Naive thymus-derived CD8-positive, alpha-beta T cell (primary cell): ENCODE results near the gene SLC16A9. TPM values are rescaled to one million over a fixed set of nuclear protein-coding genes. Genes with fewer than 3 reads are reported as not detected.
A peak's percentile ranks its signal among the peaks of the same experiment; 100 is the strongest.

ENCODE experiments used
- ATAC-seq, 2 donors: fragments of 150-1000 bp; cut with Tn5 transposase in 1 of 2; sonication (Bioruptor Pico), chemical (Tn5 transposase) in 1 of 2; 1 replicate in 1 of 2; 2 replicates in 1 of 2; pipeline ENCODE4 v1.10.0; 2021; ENCODE audit warnings: mild to moderate bottlenecking in 2 of 2, moderate library complexity in 2 of 2
- POLR2A ChIA-PET: fragments of 350-600 bp; sonication (Branson Sonifier 250); formaldehyde crosslinking; loops from one replicate; lab custom pipeline; 2021; ENCODE audit warnings: antibody characterized with exemption; lab: Charles Lee
- DNase-seq, 10 donors: peaks; one replicate each; pipeline versions ENCODE4 v3.0.0 to v3.0.0-alpha.2; 2020 to 2022
- H3K27ac Mint-ChIP-seq, 10 donors: one replicate each; pipeline ENCODE4 v1.8.0; 2020 to 2022; ENCODE audit warnings: mild to moderate bottlenecking in 10 of 10, mixed read lengths in 10 of 10, moderate library complexity in 4 of 10, inconsistent platforms in 1 of 10
- H3K27me3 Mint-ChIP-seq, 5 donors: one replicate each; pipeline ENCODE4 v1.8.0; 2021 to 2022; ENCODE audit warnings: mixed read lengths in 5 of 5
- H3K36me3 Mint-ChIP-seq, 3 donors: one replicate each; pipeline ENCODE4 v1.8.0; 2020 to 2022; ENCODE audit warnings: mixed read lengths in 3 of 3, mild to moderate bottlenecking in 2 of 3, inconsistent platforms in 1 of 3
- H3K4me1 Mint-ChIP-seq, 4 donors: one replicate each; pipeline ENCODE4 v1.8.0; 2021 to 2022; ENCODE audit warnings: mixed read lengths in 4 of 4
- H3K4me3 Mint-ChIP-seq, 10 donors: one replicate each; pipeline ENCODE4 v1.8.0; 2020 to 2022; ENCODE audit warnings: mild to moderate bottlenecking in 10 of 10, mixed read lengths in 10 of 10, moderate library complexity in 6 of 10, inconsistent platforms in 1 of 10
- H3K9me3 Mint-ChIP-seq, 9 donors: one replicate each; pipeline ENCODE4 v1.8.0; 2020 to 2022; ENCODE audit warnings: mixed read lengths in 9 of 9, mild to moderate bottlenecking in 3 of 9, inconsistent platforms in 1 of 9, moderate library complexity in 1 of 9
- polyA plus RNA-seq, 3 donors: library from polyadenylated mRNA; unstranded; fragments of 300-500 nt; fragmentation: Illumina TruSeq; gene quantifications; one replicate each; pipeline ENCODE4 v1.2.3, GENCODE V29; 2021
- total RNA-seq, 8 experiments: library from RNA in 2 of 8; stranded (reverse) in 2 of 8; gene quantifications; one replicate each; pipeline ENCODE4 v1.2.3 and lab custom pipeline; 2021 to 2026

The SLC16A9 gene
- total and polyA plus RNA-seq, 5 experiments from 2014 or later, result not detected

DNA sequence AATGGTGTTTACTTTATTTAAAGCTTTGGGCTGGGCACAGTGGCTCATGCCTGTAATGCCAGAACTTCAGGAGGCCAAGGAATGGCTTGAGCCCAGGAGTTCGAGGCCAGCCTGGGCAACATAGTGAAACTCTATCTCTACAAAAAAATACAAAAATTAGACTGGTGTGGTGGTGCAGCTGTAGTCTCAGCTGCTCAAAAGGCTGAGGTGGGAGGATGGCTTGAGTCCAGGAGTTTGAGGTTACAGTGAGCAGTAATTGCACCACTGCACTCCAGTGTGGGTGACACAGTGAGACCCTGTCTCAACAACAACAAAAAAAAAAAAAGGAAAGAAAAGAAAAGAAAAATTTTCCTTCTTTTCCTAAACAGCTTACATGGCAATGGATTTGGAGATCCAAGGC lies 22.0 kb downstream of the SLC16A9 start:
- Mint-ChIP-seq H3K9me3 (no peaks in the 10 kb centered on the region), H3K4me1 (peaks cover 0 to 5% (median 0%) of the 10 kb centered on the region in 4 donors), H3K27ac (no peak overlapping the region), H3K36me3 (no peaks in the 10 kb centered on the region), H3K4me3 (no peak overlapping the region), H3K27me3 (peaks cover 5 to 17% (median 7%) of the 10 kb centered on the region in 5 donors)
- no peak for ATAC-seq
- DNase-seq, result no peak
- POLR2A ChIA-PET, result no interaction called here

DNA sequence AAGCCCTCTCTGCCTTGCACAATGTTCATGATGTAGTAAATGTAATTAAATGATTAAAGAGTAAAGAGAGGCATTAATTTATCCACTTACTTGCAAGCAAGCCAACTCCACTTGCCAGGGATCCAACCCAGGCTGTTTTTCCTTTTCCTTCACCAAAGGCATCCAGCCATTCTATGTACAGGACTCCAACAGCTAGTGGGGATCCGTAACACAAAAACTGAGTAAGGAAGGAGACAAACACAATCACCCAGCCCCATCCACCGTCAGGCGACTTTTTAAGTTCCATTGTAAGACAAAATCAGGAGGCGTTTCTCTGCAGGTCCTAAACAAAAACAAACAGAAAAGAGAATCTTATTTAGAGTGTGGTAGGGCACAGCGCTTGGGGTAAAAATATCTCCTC lies 25.6 kb downstream of the SLC16A9 start:
- DNase-seq, result no peak
- ATAC-seq, result no peak
- Mint-ChIP-seq H3K27ac (no peak overlapping the region), H3K27me3 (peaks cover 2 to 14% (median 5%) of the 10 kb centered on the region in 5 donors), H3K4me1 (peaks cover 0 to 4% (median 0%) of the 10 kb centered on the region in 4 donors), H3K4me3 (no peak overlapping the region), H3K9me3 (no peaks in the 10 kb centered on the region), H3K36me3 (no peaks in the 10 kb centered on the region)
- POLR2A ChIA-PET, result no interaction called here

DNA sequence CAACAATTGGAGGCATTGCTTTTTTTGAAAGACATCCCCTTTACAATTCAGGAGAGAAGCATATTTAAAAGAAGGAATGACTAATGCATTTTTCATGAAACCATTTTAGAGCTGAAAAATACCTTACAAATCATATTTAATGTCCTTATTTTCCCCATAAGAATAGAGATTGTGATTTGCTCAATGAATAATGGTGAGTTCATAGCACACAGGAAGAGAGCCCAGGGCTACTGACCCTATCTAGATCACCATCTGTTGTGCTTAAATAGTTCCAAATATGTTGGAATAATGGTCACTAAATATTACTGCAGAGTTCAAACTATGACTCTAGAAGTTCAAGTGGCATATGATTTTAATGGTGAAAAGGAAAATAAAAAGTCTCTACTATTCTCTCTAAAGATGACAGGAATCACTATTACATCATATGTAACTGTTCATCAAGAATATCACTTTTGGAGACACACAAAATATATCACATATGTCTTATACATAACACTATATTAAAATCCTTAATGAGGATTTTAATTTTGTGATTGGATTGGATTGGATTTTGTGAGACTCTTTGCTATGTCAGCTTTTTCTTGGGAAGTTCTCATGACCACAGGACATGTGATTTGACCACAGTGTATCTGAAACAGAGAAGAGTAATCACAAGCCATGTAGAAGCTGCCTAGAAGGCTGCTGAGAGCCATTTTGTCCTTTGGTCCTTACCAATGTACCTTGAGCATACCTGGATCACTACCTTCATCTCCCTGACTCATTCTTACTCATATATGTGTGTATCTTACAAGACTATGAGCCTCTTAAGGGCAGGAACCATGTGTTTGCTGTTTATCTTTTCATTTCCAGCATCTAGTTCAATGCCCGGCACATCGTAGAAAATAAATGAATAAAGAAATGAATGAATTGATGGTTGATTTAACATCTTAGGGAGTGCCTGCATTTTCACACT lies 26.4 kb downstream of the SLC16A9 start:
- Mint-ChIP-seq H3K9me3 (no peaks in the 10 kb centered on the region), H3K27me3 (peaks cover 2 to 7% (median 4%) of the 10 kb centered on the region in 5 donors), H3K36me3 (no peaks in the 10 kb centered on the region), H3K27ac (no peak overlapping the region), H3K4me1 (peaks cover 0 to 4% (median 0%) of the 10 kb centered on the region in 4 donors), H3K4me3 (no peak overlapping the region)
- POLR2A ChIA-PET, result no interaction called here
- ATAC-seq, result no peak
- DNase-seq, result no peak

DNA sequence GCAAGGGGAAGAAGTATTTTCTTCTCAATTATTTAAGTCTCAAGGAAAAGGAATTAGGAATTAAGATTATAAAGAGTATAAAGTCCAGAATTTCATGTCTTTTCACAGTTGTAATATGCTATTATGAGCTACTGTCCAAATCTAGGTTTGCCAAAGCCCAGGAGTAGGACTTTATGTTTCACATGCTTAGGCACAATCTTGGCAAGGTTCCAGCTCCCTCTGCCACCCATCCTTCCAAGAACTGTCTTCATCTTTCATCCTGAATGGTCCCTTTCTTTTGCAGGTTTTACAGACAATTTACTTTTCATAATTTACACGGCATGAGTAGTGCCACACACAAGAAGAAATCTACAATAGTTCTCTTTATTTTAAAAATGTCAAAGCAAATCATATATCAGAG lies 29.5 kb downstream of the SLC16A9 start:
- no peak for ATAC-seq
- H3K27ac Mint-ChIP-seq, result no peak overlapping the region
- no peaks in the 10 kb centered on the region for H3K36me3 Mint-ChIP-seq
- no peaks in the 10 kb centered on the region for H3K9me3 Mint-ChIP-seq
- H3K4me1 Mint-ChIP-seq, result peaks cover 0 to 6% (median 0%) of the 10 kb centered on the region in 4 donors
- H3K27me3 Mint-ChIP-seq, result peaks cover 0 to 6% (median 0%) of the 10 kb centered on the region in 5 donors
- no peak overlapping the region for H3K4me3 Mint-ChIP-seq
- POLR2A ChIA-PET, result no interaction called here
- DNase-seq, result no peak

GRCh38 chr10:59678884-59679301 lies 30.8 kb downstream of the SLC16A9 start:
- ATAC-seq (no peak), DNase-seq (no peak)
- Mint-ChIP-seq H3K4me1 (peaks cover 0 to 6% (median 0%) of the 10 kb centered on the region in 4 donors), H3K27ac (no peak overlapping the region), H3K36me3 (no peaks in the 10 kb centered on the region), H3K4me3 (no peak overlapping the region), H3K27me3 (peaks cover 0 to 4% (median 0%) of the 10 kb centered on the region in 5 donors), H3K9me3 (no peaks in the 10 kb centered on the region)
- POLR2A ChIA-PET, result no interaction called here

DNA sequence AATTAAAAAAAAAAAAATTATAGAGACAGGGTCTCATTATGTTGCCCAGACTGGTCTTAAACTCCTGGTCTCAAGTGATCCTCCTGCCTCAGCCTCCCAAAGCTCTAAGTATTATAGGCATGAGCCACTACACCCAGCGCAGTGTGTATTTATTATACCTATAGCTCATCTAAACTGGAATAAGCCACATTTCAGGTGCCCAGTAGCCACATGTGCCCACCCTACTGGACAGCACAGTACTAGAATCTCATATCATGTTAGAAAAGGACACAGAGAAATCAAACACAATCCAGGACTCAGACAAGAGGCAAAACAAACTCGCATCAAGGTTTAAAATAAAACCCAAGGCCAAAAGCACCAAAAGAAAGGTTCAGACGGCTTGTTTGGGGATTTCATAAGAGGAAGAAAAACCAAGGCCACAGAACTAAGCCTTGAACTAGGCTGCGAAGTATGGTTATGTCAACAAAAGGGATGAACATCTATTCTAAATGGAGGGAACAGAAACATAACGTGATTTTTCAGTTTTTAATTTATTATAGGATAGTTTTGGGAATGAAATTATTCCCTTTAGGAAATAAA lies 32.3 kb downstream of the SLC16A9 start:
- no peak overlapping the region for H3K27ac Mint-ChIP-seq
- ATAC-seq, result no peak

GRCh38 chr10:59675812-59676211 lies 33.8 kb downstream of the SLC16A9 start:
- H3K36me3 Mint-ChIP-seq, result no peaks in the 10 kb centered on the region
- no peaks in the 10 kb centered on the region for H3K9me3 Mint-ChIP-seq
- POLR2A ChIA-PET, result no interaction called here
- H3K27me3 Mint-ChIP-seq, result peaks cover 0 to 7% (median 0%) of the 10 kb centered on the region in 5 donors
- no peak overlapping the region for H3K4me3 Mint-ChIP-seq
- peaks cover 0 to 15% (median 0%) of the 10 kb centered on the region in 4 donors for H3K4me1 Mint-ChIP-seq
- DNase-seq (no peak), ATAC-seq (no peak)
- H3K27ac Mint-ChIP-seq, result no peak overlapping the region

More for the DNA sequence above, 32.3 kb downstream of the SLC16A9 start:
- Mint-ChIP-seq H3K9me3 (no peaks in the 10 kb centered on the region), H3K36me3 (no peaks in the 10 kb centered on the region), H3K4me1 (peaks cover 0 to 6% (median 0%) of the 10 kb centered on the region in 4 donors), H3K27me3 (peaks cover 0 to 4% (median 0%) of the 10 kb centered on the region in 5 donors), H3K4me3 (no peak overlapping the region)
- no peak for DNase-seq
- POLR2A ChIA-PET, result no interaction called here

DNA sequence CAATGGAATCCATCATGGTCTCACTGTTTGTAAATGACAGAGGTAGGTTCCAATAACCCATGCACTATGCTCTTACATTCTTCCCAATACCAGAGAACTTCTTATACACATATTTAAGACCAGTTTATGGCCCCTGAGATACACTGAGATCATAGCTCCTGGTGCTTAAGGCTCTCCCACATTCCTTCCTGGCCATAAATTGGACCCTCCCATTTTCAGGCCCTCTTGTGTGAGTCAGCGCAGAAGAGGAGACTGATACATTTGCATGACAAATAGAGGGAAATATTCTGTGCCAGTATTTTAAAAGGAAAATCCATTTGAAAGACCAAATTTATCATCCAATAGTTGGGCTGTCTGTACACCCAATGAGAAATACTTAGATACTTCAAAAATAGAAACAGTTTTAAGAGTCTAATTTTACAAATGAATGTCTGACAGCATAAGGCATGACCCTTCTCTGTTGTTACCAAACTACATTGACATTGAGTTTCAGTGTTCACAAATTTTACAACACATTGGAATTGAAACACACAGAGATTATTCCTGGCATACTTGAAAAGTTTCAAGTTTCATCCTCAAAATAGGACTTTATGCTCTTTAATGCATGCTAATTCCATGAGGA lies 35.3 kb downstream of the SLC16A9 start:
- no peak overlapping the region for H3K27ac Mint-ChIP-seq
- H3K27me3 Mint-ChIP-seq, result peaks cover 0 to 7% (median 0%) of the 10 kb centered on the region in 5 donors
- POLR2A ChIA-PET, result no interaction called here
- H3K4me1 Mint-ChIP-seq, result peaks cover 0 to 19% (median 0%) of the 10 kb centered on the region in 4 donors
- ATAC-seq, result no peak
- H3K9me3 Mint-ChIP-seq, result no peaks in the 10 kb centered on the region
- H3K4me3 Mint-ChIP-seq, result no peak overlapping the region
- no peaks in the 10 kb centered on the region for H3K36me3 Mint-ChIP-seq
- DNase-seq, result no peak

DNA sequence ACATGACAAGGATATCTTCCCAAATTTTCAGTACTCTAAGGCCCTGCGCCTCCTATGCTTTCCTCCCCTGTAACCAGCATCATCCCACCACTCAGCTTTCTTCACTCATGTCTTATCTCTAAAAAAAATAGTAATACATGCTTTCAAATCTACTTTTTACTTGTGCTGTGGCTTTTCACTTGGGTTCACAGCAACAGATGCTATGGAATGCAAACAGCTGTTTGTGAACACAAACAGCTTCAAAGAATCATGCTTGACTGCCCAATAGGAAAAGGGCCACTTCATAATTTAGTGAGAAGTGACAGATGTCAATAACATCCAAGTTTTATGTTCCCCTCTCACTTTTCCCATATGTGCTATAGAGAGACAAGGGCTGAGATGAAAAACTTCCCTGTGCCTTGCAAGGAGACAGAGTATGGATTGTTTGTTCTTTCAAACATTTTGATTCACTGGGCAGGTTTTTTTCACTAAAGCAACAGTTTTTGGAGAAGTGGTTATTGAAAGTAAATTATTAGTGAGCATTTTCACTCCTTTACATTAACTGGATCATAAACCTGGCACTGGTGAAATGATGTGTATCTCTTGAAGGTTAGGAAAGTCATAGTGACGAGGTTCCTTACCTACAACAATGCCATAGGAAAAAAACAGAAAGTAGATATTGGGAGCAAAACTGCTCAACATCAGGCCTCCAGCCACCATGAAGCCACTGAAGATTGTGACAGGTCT lies 37.3 kb downstream of the SLC16A9 start:
- no peak overlapping the region for H3K4me3 Mint-ChIP-seq

GRCh38 chr10:59670269-59670668 lies 39.4 kb downstream of the SLC16A9 start:
- no peak for ATAC-seq
- POLR2A ChIA-PET, result no interaction called here
- Mint-ChIP-seq H3K27me3 (peaks cover 0 to 9% (median 0%) of the 10 kb centered on the region in 5 donors), H3K36me3 (no peaks in the 10 kb centered on the region), H3K4me1 (peaks cover 0 to 13% (median 0%) of the 10 kb centered on the region in 4 donors), H3K9me3 (peaks cover 0 to 8% (median 2%) of the 10 kb centered on the region in 9 donors), H3K27ac (no peak overlapping the region), H3K4me3 (no peak overlapping the region)
- DNase-seq, result no peak

More for the DNA sequence above, 37.3 kb downstream of the SLC16A9 start:
- no peak for DNase-seq
- POLR2A ChIA-PET, result no interaction called here
- no peak for ATAC-seq
- H3K4me1 Mint-ChIP-seq, result peaks cover 0 to 14% (median 0%) of the 10 kb centered on the region in 4 donors
- no peaks in the 10 kb centered on the region for H3K36me3 Mint-ChIP-seq
- H3K27me3 Mint-ChIP-seq, result peaks cover 0 to 9% (median 0%) of the 10 kb centered on the region in 5 donors
- H3K27ac Mint-ChIP-seq, result no peak overlapping the region
- H3K9me3 Mint-ChIP-seq, result peaks cover 0 to 3% (median 0%) of the 10 kb centered on the region in 9 donors

DNA sequence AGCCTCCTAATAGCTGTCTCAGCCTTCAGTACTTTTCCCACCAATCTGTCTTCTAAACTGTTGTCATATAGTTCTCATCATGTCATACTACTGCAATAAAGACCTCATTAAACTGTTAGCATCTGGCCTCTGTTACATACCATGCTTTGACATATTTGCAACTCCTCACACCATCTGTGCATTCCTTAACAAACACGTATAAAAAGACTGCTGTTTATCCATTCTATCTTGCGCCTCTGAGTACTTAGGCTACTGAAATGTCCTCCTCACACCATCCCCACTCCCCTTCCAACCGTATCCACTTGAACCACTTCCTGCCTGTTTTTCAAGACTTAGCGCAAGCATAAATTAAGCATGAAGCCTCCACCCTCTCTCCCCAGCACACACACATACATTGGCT lies 41.6 kb downstream of the SLC16A9 start:
- ATAC-seq (no peak), DNase-seq (no peak)
- H3K27ac Mint-ChIP-seq, result peak overlapping the region in 1 of 10 donors; percentile 6
- POLR2A ChIA-PET, result no interaction called here
- no peak overlapping the region for H3K4me3 Mint-ChIP-seq
- peaks cover 0 to 9% (median 0%) of the 10 kb centered on the region in 5 donors for H3K27me3 Mint-ChIP-seq
- peaks cover 0 to 13% (median 0%) of the 10 kb centered on the region in 4 donors for H3K4me1 Mint-ChIP-seq
- H3K9me3 Mint-ChIP-seq, result peaks cover 0 to 10% (median 2%) of the 10 kb centered on the region in 9 donors
- no peaks in the 10 kb centered on the region for H3K36me3 Mint-ChIP-seq

DNA sequence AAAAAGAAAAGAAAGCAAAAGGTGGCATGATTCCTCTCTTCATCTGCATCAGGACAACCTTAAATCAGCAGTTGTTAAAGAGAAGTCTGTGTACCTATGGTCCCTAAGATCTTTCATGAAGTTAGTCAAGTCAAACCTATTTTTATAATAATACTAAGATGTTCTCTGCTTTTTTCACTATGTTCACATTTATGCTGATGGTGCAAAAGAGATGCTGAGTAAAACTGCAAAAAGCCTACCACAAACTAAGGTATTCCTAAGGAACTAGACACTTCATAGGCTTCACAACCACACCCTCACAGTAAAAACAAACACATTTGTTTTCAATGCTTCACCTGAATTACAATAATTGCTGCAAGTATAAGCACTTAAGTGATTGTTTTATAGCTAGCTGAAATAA lies 43.3 kb downstream of the SLC16A9 start:
- Mint-ChIP-seq H3K36me3 (no peaks in the 10 kb centered on the region), H3K4me1 (peaks cover 0 to 6% (median 0%) of the 10 kb centered on the region in 4 donors)

More for the DNA sequence above, 43.3 kb downstream of the SLC16A9 start:
- no peak for ATAC-seq
- POLR2A ChIA-PET, result no interaction called here
- no peak overlapping the region for H3K27ac Mint-ChIP-seq
- peaks cover 0 to 6% (median 0%) of the 10 kb centered on the region in 5 donors for H3K27me3 Mint-ChIP-seq
- DNase-seq, result no peak
- H3K4me3 Mint-ChIP-seq, result no peak overlapping the region
- H3K9me3 Mint-ChIP-seq, result peaks cover 0 to 10% (median 3%) of the 10 kb centered on the region in 9 donors
